ENCODE data around the gene TMEM132C. TPM values are rescaled to one million over a fixed set of nuclear protein-coding genes. Genes with fewer than 3 reads are reported as not detected.

The TMEM132C gene
- total and polyA plus RNA-seq, 2 donors (not counting 3 experiments of a cell fraction or from before 2014, with no cell fraction given): not detected

GRCh38 chr12:128705140-128705539 is 438.2 kb downstream of the TMEM132C start:
- Histone ChIP-seq H3K4me2 (ENCODE audit: insufficient read depth, low read length) (no peak overlapping the region), H3K27me3 (ENCODE audit: control insufficient read depth in 2 of 2, insufficient read depth in 2 of 2, low read length in 2 of 2) (no peaks in the 10 kb centered on the region), H3K9me3 (replicated peaks; ENCODE audit: control insufficient read depth, insufficient read depth, low read length) (peaks cover 6% of the 10 kb centered on the region), H3K9ac (replicated peaks; ENCODE audit: extremely low read depth, insufficient read depth, low read length) (no peak overlapping the region), H3K79me2 (ENCODE audit: control insufficient read depth, insufficient read depth, low read length) (no peaks in the 10 kb centered on the region), H2AFZ (ENCODE audit: low read depth, low read length) (no peak overlapping the region), H3K4me1 (ENCODE audit: control insufficient read depth, extremely low read depth, insufficient read depth, low read length) (no peaks in the 10 kb centered on the region), H3K36me3 (ENCODE audit: control insufficient read depth in 2 of 2, extremely low read depth in 1 of 2, insufficient read depth in 2 of 2, low read length in 2 of 2) (no peaks in the 10 kb centered on the region), H3K9me1 (replicated peaks; ENCODE audit: control insufficient read depth, extremely low read depth, insufficient read depth, low read length) (no peaks in the 10 kb centered on the region), H4K20me1 (replicated peaks; ENCODE audit: control insufficient read depth, extremely low read depth, insufficient read depth, low read length) (no peaks in the 10 kb centered on the region), H3K4me3 (replicated peaks in 1 of 3; ENCODE audit: insufficient read depth in 1 of 3, low read depth in 1 of 3, low read length in 3 of 3) (no peak overlapping the region), H3K27ac (ENCODE audit: insufficient read depth, low read depth, low read length) (no peak overlapping the region)
- DNase-seq (ENCODE audit: low read depth, low spot score): no peak
- POLR2A ChIA-PET: no interaction called here
- TF ChIP-seq FOS (IDR thresholded peaks at IDR 0.05; ENCODE audit: borderline replicate concordance, insufficient read depth, low read length): no peak
- TF ChIP-seq POLR2AphosphoS5 (IDR thresholded peaks at IDR 0.05; ENCODE audit: insufficient read depth, low read depth, low read length): no peak
- TF ChIP-seq JUN (IDR thresholded peaks at IDR 0.05; ENCODE audit: borderline replicate concordance, insufficient read depth, insufficient read length, low read depth): no peak
- no peak for TF ChIP-seq MYC (IDR thresholded peaks at IDR 0.05; ENCODE audit: low read depth, low read length)
- no peak for TF ChIP-seq EZH2 (IDR thresholded peaks at IDR 0.05; ENCODE audit: borderline replicate concordance, low read depth, low read length, severe bottlenecking)
- no peak for TF ChIP-seq CTCF (IDR thresholded peaks at IDR 0.05; ENCODE audit: extremely low read depth in 1 of 2, insufficient read depth in 1 of 2, low read depth in 1 of 2, low read length in 2 of 2)
- TF ChIP-seq POLR2A (IDR thresholded peaks at IDR 0.05; ENCODE audit: low read depth, low read length): no peak
- no peak for TF ChIP-seq MAX (IDR thresholded peaks at IDR 0.05; ENCODE audit: insufficient read depth, insufficient read length)
- no peak for FAIRE-seq
- dilution Hi-C loops (cut with MboI; ENCODE audit: extremely low pct_ligation_motif_present, low sequenced_read_pairs) (no loop called here), intact Hi-C loops (cut with micrococcal nuclease) (no loop called here)
- CTCF ChIA-PET: no interaction called here
- BruUV-seq (replicated peaks): no TSS peak

All from endothelial cell of umbilical vein (primary cell).